Activated CD8-positive, alpha-beta memory T cell treated with anti-CD3 and anti-CD28 coated beads for 24 hours (primary cell): ENCODE data around the gene CEBPB.
"Not testable (repeated sequence)": the region's sequence is repeated elsewhere in the genome, so short reads cannot be mapped to it uniquely, and the experiment has no call there.

Source experiments
- DNase-seq: peaks from one replicate; pipeline ENCODE4 v3.0.0-alpha.2; 2020

The CEBPB gene

GRCh38 chr20:50190251-50191064, at the start of gene CEBPB:
CEBPB (plus strand) TSS chr20:50190830; CDS start chr20:50191034, 204 bp downstream.
- peak; percentile 93 for DNase-seq

GRCh38 chr20:50141018-50141675, 49.5 kb upstream of the CEBPB start:
- no peak for DNase-seq

GRCh38 chr20:50141811-50142561, 48.6 kb upstream of the CEBPB start:
- no peak for DNase-seq

GRCh38 chr20:50142812-50143211, 47.8 kb upstream of the CEBPB start:
- DNase-seq = no peak

GRCh38 chr20:50144362-50144761, 46.3 kb upstream of the CEBPB start:
- DNase-seq = no peak

GRCh38 chr20:50145566-50145965, 45.1 kb upstream of the CEBPB start:
- no peak for DNase-seq

- no peak for DNase-seq
These were observed 44.4 kb upstream of the CEBPB start for GRCh38 chr20:50146214-50146613.

GRCh38 chr20:50146732-50147662, 43.6 kb upstream of the CEBPB start:
- DNase-seq = peak; percentile 86

GRCh38 chr20:50149481-50150254, 41.0 kb upstream of the CEBPB start:
- DNase-seq = no peak

- DNase-seq = no peak
These were observed 39.4 kb upstream of the CEBPB start for GRCh38 chr20:50151034-50151743.

- DNase-seq = no peak
These were observed 38.1 kb upstream of the CEBPB start for GRCh38 chr20:50152394-50153152.

- no peak for DNase-seq
These were observed 37.5 kb upstream of the CEBPB start for GRCh38 chr20:50153153-50153499.

GRCh38 chr20:50153500-50154377, 36.9 kb upstream of the CEBPB start, which contains the start of gene PEDS1:
PEDS1 (minus strand) TSS chr20:50153723; CDS start chr20:50153637, 86 bp downstream.
- DNase-seq = peak; percentile 90

GRCh38 chr20:50161494-50161893, 29.1 kb upstream of the CEBPB start:
- not testable (repeated sequence) for DNase-seq

- no peak for DNase-seq
These were observed 26.9 kb upstream of the CEBPB start for GRCh38 chr20:50163570-50164317.

GRCh38 chr20:50165684-50166554, 24.7 kb upstream of the CEBPB start:
- DNase-seq = peak; percentile 85

- peak; percentile 95 for DNase-seq
These were observed 21.3 kb upstream of the CEBPB start for GRCh38 chr20:50169329-50169823.
